HUDEP-2 (cell line): ENCODE measurements around the gene ACSF2.
"Not testable (repeated sequence)": the region's sequence is repeated elsewhere in the genome, so short reads cannot be mapped to it uniquely, and the experiment has no call there.

ENCODE experiments used
- DNase-seq, 76 experiments: peaks; one replicate each; lab custom pipeline; 2025; ENCODE audit not compliant: unreplicated experiment in 76 of 76; lab: John Stamatoyannopoulos, UW

ACSF2 gene, protein sequence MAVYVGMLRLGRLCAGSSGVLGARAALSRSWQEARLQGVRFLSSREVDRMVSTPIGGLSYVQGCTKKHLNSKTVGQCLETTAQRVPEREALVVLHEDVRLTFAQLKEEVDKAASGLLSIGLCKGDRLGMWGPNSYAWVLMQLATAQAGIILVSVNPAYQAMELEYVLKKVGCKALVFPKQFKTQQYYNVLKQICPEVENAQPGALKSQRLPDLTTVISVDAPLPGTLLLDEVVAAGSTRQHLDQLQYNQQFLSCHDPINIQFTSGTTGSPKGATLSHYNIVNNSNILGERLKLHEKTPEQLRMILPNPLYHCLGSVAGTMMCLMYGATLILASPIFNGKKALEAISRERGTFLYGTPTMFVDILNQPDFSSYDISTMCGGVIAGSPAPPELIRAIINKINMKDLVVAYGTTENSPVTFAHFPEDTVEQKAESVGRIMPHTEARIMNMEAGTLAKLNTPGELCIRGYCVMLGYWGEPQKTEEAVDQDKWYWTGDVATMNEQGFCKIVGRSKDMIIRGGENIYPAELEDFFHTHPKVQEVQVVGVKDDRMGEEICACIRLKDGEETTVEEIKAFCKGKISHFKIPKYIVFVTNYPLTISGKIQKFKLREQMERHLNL

DNA sequence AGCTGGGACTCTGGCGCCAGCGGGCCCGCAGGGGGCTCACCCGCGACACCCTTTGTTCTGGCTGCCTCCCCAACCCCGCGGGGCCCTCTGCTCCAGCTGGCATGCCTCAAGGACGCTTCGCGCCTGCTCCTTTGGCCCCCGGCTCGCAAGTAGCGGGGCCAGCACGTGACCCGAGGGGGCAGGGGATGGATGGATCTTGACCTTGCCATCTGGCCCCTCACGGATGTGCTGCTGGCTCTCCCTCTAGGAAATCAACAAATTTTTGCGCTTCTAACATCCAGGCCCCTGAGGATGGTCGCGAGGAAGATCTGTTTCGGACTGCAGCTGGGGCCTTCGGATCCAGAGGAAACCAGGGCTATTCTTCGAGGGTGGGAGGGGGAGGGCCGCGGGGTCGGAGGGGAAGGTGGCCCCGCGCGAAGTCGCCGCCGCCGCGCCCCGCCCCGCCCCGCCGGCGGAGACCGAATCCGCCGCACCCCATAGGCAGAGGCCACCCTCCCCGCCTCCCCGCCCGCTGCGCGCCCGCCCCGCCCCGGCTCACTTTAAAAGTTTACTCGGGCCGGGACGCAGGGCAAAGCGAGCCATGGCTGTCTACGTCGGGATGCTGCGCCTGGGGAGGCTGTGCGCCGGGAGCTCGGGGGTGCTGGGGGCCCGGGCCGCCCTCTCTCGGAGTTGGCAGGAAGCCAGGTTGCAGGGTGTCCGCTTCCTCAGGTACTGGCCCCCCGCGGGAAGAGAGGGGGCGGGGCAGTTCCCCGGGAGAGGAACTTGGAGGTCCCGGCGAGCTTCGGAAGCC, at the start of gene ACSF2:
Gene ACSF2 (plus strand): TSS at position 537 of the 790 bp plus-strand sequence. CDS start 44 bp downstream, at position 581.
- DNase-seq, result peak in 40 of 76 experiments; percentile 10 to 73 (median 38)

DNA sequence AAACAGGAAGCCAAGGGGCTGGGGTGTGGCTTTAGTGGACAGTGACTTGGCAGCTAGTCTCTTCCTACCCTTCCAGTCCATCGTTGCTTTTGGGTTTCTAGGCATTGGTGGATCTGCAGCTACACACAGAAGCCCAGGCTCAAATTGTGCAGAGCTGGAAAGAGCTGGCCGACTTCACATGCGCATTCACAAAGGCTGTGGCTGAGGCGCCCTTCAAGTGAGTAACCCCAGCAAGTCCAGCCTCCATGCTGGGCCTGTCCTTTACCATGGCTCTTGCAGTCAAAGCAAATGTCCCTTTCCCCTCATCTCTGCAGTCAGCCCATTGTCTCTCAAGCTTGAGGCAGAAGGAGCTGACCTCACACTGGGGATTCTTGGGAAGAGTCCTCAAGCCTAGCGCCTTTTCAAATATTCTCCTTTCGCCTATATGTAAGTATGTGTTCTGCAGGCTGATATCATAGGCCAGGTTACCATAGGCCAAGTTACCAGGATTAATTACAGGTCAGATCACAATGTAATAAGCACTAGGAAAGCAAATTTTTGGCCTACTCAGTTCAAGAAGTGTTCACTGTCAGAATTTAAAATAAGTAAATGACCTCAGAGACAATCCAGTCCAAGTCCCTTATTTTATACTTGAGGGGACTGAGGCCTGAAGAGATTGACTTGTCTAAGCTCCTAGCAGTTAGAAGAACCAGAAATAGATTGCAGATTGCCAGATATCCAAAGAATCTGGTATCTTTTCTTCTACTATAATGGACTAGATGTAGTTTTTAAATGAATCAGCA, 46.5 kb upstream of the ACSF2 start:
- no peak for DNase-seq

DNA sequence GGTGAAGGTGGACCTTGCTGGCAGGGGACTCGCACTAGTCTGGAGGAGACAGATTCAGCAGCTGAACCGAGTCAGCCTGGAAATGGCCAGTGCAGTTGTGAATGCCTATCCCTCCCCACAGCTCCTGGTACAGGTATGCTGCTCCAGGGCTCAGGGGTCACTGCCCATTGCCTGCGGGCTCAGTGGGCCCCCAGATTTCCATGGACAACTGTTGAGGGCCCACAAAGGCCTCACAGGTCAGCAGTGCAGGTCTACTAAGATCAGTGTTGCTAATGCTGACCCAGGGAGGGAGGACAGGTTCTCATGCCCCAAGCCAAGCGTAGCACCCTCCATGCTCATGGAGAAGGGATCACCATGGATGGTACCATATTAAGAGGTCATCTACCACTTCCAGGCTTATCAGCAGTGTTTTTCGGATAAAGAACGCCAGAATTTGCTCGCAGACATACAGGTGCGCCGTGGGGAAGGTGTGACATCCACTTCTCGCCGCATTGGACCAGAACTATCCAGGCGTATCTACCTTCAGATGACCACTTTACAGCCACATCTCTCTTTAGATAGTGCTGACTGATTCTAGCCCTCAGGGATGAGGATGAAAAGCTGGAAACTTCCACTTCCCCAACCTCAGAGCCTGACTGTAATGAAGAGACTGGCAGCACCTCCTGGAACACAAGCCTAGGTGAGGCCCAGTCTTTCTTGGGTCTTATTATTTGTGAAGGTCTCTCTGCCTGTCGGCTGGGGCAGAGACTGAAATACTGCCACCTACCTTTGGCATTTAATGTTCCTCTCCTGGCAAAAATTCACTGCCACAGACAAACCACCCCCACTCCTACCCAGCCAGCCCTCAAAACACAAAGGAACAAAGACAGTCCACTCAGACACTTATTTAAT, 45.4 kb upstream of the ACSF2 start:
- peak in 7 of 76 experiments; percentile 8 to 22 (median 11) for DNase-seq

GRCh38 chr17:50381260-50381815, 44.7 kb upstream of the ACSF2 start:
- no peak for DNase-seq

GRCh38 chr17:50381920-50382319, 44.1 kb upstream of the ACSF2 start:
- DNase-seq, result peak in 3 of 76 experiments; percentile 7 to 19 (median 13)

GRCh38 chr17:50382931-50383330, 43.1 kb upstream of the ACSF2 start:
- DNase-seq, result no peak

- DNase-seq, result no peak
Measured at GRCh38 chr17:50386510-50386909, 39.5 kb upstream of the ACSF2 start.

- DNase-seq, result no peak
Measured at GRCh38 chr17:50388728-50389127, 37.3 kb upstream of the ACSF2 start.

DNA sequence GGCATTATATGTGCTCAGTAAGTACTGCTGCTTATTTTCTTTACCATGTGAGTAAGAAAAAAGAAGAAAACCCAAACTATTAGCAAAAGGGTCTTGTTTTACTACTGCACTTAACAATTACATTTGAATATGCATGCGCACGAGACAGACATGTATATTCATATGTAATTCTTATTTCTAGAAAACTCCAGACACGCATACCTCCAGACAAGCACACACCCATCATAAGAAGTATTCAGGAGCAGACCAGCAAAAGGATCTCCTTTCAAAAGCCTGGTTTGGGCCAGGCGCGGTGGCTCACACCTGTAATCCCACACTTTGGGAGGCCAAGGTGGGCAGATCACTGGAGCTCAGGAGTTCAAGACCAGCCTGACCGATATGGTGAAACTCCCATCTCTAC, 36.5 kb upstream of the ACSF2 start:
- no peak for DNase-seq

GRCh38 chr17:50392621-50393020, 33.4 kb upstream of the ACSF2 start:
- DNase-seq, result no peak

DNA sequence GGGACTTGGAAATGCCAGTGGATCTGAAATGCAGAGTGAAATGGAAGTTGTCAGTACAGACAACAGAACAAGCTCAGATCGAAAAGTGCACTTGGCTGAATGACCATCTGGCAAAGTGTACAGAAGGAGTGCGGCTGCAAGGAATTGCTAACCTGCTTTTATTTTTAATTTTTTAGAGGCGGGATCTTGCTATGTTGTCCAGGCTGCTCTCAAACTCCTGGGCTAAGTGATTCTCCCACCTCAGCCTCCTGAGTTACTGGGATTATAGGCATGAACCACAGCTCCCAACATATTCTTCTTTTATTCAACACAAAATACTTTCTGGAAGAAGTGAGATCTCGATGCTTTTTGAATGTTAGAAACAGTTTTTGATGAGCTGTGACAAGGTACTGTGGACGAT, 32.3 kb upstream of the ACSF2 start:
- no peak for DNase-seq

- no peak for DNase-seq
Measured at GRCh38 chr17:50394711-50395110, 31.3 kb upstream of the ACSF2 start.

DNA sequence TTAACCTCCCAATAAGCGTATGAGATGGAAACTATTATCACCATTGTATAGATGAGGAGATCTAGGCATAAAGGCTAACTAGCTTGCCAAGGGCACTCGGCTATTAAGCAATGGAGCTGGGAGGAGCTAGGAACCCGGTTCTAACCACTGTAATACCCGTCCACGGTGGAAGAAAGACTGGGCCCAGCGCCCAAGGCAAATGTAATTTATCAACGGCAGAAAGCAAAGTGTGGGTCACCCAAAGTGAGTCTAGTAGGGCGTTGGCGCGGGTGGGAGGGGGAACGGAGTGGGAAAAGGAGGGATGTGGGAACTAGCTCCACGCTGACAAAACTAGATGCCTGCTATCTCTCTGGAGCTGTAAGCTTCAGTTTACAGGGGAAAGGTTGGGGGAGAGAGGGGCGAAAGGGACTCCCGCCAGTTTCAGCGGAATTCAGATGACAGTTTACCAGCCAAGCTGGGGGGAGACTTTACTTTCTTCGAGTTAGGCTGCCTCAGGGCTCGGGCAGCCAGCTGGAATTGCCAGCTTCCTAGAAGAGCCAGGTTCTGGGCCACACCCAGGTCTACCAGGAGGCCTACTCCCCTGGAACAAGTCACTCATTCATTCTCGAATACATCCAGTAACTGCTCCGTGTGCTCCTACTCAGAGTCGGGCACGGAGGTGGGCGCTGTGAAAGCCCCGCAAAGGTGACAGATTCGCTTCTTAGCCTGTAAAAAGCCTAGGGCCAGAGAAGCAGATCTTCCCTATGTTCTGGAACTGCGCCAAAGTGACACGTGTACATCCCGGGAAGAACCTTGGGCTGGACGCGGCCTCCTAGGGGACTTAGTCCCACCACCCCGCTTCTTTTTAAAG, 29.5 kb upstream of the ACSF2 start:
- peak in 48 of 76 experiments; percentile 6 to 61 (median 32) for DNase-seq

GRCh38 chr17:50397111-50397918, 28.7 kb upstream of the ACSF2 start, which contains the start of gene LRRC59:
TSS of gene LRRC59 (minus strand) at chr17:50397523. CDS start at chr17:50397317, 206 bp downstream.
- peak in 75 of 76 experiments; percentile 21 to 92 (median 78) for DNase-seq

GRCh38 chr17:50397919-50398285, 28.1 kb upstream of the ACSF2 start:
- no peak for DNase-seq

GRCh38 chr17:50398672-50399071, 27.3 kb upstream of the ACSF2 start:
- DNase-seq, result not testable (repeated sequence)

DNA sequence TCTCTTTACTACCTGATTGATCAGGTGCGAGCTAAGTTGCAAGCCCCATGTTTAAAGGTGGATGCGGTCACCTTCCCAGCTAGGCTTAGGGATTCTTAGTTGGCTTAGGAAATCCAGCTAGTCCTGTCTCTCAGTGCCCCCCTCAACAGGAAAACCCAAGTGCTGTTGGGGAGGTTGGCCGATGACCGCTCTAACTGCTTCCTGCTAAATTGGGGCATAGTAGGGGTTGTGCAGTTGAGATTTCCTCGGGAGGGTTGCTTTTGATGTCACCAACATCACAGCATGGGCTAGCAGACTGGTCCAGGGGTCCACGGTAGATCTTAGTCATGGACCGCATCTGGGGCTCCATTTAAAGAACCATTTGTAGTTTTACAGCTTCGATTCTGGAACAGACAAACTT, 26.4 kb upstream of the ACSF2 start:
- DNase-seq, result peak in 1 of 76 experiments; percentile 10
